ENCODE data around the gene DNMT1.

- no peak for TF ChIP-seq TCF12 (IDR thresholded peaks at IDR 0.05)
- TF ChIP-seq, protein P1, sequence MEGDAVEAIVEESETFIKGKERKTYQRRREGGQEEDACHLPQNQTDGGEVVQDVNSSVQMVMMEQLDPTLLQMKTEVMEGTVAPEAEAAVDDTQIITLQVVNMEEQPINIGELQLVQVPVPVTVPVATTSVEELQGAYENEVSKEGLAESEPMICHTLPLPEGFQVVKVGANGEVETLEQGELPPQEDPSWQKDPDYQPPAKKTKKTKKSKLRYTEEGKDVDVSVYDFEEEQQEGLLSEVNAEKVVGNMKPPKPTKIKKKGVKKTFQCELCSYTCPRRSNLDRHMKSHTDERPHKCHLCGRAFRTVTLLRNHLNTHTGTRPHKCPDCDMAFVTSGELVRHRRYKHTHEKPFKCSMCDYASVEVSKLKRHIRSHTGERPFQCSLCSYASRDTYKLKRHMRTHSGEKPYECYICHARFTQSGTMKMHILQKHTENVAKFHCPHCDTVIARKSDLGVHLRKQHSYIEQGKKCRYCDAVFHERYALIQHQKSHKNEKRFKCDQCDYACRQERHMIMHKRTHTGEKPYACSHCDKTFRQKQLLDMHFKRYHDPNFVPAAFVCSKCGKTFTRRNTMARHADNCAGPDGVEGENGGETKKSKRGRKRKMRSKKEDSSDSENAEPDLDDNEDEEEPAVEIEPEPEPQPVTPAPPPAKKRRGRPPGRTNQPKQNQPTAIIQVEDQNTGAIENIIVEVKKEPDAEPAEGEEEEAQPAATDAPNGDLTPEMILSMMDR (IDR thresholded peaks at IDR 0.05), result no peak
- TF ChIP-seq, protein P2, sequence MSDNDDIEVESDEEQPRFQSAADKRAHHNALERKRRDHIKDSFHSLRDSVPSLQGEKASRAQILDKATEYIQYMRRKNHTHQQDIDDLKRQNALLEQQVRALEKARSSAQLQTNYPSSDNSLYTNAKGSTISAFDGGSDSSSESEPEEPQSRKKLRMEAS (IDR thresholded peaks at IDR 0.05; ENCODE audit: low read depth), result no peak
- no peak for TF ChIP-seq YY1 (IDR thresholded peaks at IDR 0.05; ENCODE audit: low read depth)
- no peak for TF ChIP-seq RAD21 (IDR thresholded peaks at IDR 0.05; ENCODE audit: low read length)
- TF ChIP-seq GABPA (IDR thresholded peaks at IDR 0.05; ENCODE audit: low read depth), result no peak
- TF ChIP-seq POLR2AphosphoS5 (IDR thresholded peaks at IDR 0.05; ENCODE audit: low read depth, low read length), result no peak
These were observed 43.5 kb upstream of the DNMT1 start for GRCh38 chr19:10238172-10238783.

Data from SK-N-SH (cell line).